ENCODE data around the gene TBC1D9. TPM values are rescaled to one million over a fixed set of nuclear protein-coding genes. Genes with fewer than 3 reads are reported as not detected.
"Not testable (repeated sequence)": the region's sequence is repeated elsewhere in the genome, so short reads cannot be mapped to it uniquely, and the experiment has no call there.

TBC1D9 gene
- total and polyA plus RNA-seq, 10 of the 15 experiments (the other 5 are each of a cell fraction or from before 2014, with no cell fraction given) = 0.87 to 14.9 (median 7.1) TPM

DNA sequence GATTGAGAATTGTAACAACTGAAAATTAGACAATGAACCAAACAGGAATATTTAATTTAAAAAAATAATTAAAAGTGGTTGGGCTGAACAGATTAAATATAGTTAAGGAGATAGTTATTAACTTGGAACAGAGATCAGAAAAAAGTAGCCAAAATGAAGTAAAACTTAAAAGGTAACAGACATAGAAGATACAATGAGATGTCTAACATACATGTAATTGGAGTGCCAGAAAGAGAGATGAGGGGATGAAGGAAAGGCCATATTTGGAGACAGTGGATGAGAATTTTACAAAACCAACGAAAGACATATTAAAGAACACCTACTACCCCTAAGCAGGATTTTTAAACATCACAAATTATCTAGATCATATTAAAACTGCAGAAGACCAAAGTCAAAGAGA lies 8.0 kb downstream of the TBC1D9 start:
- CTCF ChIA-PET = no interaction called here
- Histone ChIP-seq H3K4me2 (ENCODE audit: control insufficient read depth, insufficient read depth) (no peak overlapping the region), H3K4me3 (no peak overlapping the region), H2AFZ (ENCODE audit: control insufficient read depth, low read depth, low read length) (no peak overlapping the region), H3K79me2 (ENCODE audit: control insufficient read depth, insufficient read depth, low read length) (peaks cover 11% of the 10 kb centered on the region), H3K9me3 (replicated peaks; ENCODE audit: control insufficient read depth, insufficient read depth, low read length) (no peaks in the 10 kb centered on the region; the same call in 1 of the 3 replicates), H3K4me1 (ENCODE audit: control insufficient read depth, insufficient read depth, low read length) (peaks cover 14% of the 10 kb centered on the region), H3K36me3 (ENCODE audit: control insufficient read depth in 2 of 2, insufficient read depth in 2 of 2, low read length in 1 of 2) (no peaks in the 10 kb centered on the region), H4K20me1 (ENCODE audit: control insufficient read depth, insufficient read depth) (no peaks in the 10 kb centered on the region), H3K27ac (ENCODE audit: control insufficient read depth, insufficient read depth) (no peak overlapping the region), H3K27me3 (replicated peaks in 1 of 2; ENCODE audit: control insufficient read depth in 2 of 2, insufficient read depth in 2 of 2, low read length in 1 of 2) (no peaks in the 10 kb centered on the region), H3K9ac (ENCODE audit: control insufficient read depth, insufficient read depth, low read length) (no peak overlapping the region)
- TF ChIP-seq, protein P1, sequence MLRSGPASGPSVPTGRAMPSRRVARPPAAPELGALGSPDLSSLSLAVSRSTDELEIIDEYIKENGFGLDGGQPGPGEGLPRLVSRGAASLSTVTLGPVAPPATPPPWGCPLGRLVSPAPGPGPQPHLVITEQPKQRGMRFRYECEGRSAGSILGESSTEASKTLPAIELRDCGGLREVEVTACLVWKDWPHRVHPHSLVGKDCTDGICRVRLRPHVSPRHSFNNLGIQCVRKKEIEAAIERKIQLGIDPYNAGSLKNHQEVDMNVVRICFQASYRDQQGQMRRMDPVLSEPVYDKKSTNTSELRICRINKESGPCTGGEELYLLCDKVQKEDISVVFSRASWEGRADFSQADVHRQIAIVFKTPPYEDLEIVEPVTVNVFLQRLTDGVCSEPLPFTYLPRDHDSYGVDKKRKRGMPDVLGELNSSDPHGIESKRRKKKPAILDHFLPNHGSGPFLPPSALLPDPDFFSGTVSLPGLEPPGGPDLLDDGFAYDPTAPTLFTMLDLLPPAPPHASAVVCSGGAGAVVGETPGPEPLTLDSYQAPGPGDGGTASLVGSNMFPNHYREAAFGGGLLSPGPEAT (IDR thresholded peaks at IDR 0.05; ENCODE audit: low read depth) = no peak
- TF ChIP-seq, protein P2, sequence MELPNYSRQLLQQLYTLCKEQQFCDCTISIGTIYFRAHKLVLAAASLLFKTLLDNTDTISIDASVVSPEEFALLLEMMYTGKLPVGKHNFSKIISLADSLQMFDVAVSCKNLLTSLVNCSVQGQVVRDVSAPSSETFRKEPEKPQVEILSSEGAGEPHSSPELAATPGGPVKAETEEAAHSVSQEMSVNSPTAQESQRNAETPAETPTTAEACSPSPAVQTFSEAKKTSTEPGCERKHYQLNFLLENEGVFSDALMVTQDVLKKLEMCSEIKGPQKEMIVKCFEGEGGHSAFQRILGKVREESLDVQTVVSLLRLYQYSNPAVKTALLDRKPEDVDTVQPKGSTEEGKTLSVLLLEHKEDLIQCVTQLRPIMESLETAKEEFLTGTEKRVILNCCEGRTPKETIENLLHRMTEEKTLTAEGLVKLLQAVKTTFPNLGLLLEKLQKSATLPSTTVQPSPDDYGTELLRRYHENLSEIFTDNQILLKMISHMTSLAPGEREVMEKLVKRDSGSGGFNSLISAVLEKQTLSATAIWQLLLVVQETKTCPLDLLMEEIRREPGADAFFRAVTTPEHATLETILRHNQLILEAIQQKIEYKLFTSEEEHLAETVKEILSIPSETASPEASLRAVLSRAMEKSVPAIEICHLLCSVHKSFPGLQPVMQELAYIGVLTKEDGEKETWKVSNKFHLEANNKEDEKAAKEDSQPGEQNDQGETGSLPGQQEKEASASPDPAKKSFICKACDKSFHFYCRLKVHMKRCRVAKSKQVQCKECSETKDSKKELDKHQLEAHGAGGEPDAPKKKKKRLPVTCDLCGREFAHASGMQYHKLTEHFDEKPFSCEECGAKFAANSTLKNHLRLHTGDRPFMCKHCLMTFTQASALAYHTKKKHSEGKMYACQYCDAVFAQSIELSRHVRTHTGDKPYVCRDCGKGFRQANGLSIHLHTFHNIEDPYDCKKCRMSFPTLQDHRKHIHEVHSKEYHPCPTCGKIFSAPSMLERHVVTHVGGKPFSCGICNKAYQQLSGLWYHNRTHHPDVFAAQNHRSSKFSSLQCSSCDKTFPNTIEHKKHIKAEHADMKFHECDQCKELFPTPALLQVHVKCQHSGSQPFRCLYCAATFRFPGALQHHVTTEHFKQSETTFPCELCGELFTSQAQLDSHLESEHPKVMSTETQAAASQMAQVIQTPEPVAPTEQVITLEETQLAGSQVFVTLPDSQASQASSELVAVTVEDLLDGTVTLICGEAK (IDR thresholded peaks at IDR 0.05; ENCODE audit: borderline replicate concordance) = no peak
- TF ChIP-seq NR2F1 (conservative IDR thresholded peaks at IDR 0.05) (no peak), CHD1 (IDR thresholded peaks at IDR 0.05; ENCODE audit: low read depth, low read length) (no peak), ZNF622 (IDR thresholded peaks at IDR 0.05) (no peak), SUPT20H (IDR thresholded peaks at IDR 0.05; ENCODE audit: borderline replicate concordance, control insufficient read depth, low read depth, low read length) (no peak), ZNF24 (IDR thresholded peaks at IDR 0.05) (no peak), POU2F2 (IDR thresholded peaks at IDR 0.05; ENCODE audit: borderline replicate concordance, low read depth, low read length) (no peak)
- SMC1A ChIA-PET (ENCODE audit: uncharacterized antibody, unreplicated experiment) = no interaction called here
- intact Hi-C loops (cut with micrococcal nuclease; ENCODE audit: unreplicated experiment) = no loop called here
- no peak for FAIRE-seq
- in situ Hi-C loops (cut with MboI) = loop anchor here (5.0 kb wide), 1 partner anchor 79 kb away; no protein-coding TSS in a partner anchor
- BruUV-seq (replicated peaks) = no TSS peak
- POLR2A ChIA-PET = no interaction called here
- DNase-seq (ENCODE audit: low read depth, low spot score) = no peak
- WGBS (ENCODE audit: insufficient coverage, insufficient replicate concordance, low lambda C conversion rate, missing lambda C conversion rate) = 36% methylated on average over 1 of the region's 1 CpG
- RAD21 ChIA-PET (ENCODE audit: unreplicated experiment) = no interaction called here
- ATAC-seq = no peak

DNA sequence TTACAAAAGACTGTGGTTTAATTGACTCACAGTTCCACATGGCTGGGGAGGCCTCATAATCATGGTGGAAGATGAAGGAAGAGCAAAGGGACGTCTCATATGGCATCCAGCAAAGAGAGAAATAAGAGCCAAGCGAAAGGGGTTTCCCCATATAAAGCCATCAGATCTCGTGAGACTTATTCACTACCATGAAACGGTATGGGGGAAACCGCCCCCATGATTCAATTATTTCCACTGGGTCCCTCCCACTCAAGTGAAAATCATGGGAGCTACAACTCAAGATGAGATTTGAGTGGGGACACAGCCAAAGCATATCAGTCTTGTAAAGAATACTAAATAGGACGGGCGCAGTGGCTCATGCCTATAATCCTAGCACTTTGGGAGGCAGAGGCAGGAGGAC lies 9.6 kb downstream of the TBC1D9 start:
- H3K4me1 ChIP-seq (ENCODE audit: control insufficient read depth, insufficient read depth, low read length) = peaks cover 25% of the 10 kb centered on the region
- SMC1A ChIA-PET (ENCODE audit: uncharacterized antibody, unreplicated experiment); H3K36me3 ChIP-seq (ENCODE audit: control insufficient read depth in 2 of 2, insufficient read depth in 2 of 2, low read length in 1 of 2); BruUV-seq (replicated peaks); ATAC-seq; DNase-seq (ENCODE audit: low read depth, low spot score); H3K27me3 ChIP-seq (replicated peaks in 1 of 2; ENCODE audit: control insufficient read depth in 2 of 2, insufficient read depth in 2 of 2, low read length in 1 of 2); H3K9ac ChIP-seq (ENCODE audit: control insufficient read depth, insufficient read depth, low read length); H3K4me2 ChIP-seq (ENCODE audit: control insufficient read depth, insufficient read depth); H2AFZ ChIP-seq (ENCODE audit: control insufficient read depth, low read depth, low read length); H3K27ac ChIP-seq (ENCODE audit: control insufficient read depth, insufficient read depth); FAIRE-seq; H4K20me1 ChIP-seq (ENCODE audit: control insufficient read depth, insufficient read depth); CTCF ChIA-PET; intact Hi-C loops (cut with micrococcal nuclease; ENCODE audit: unreplicated experiment); RAD21 ChIA-PET (ENCODE audit: unreplicated experiment); H3K79me2 ChIP-seq (ENCODE audit: control insufficient read depth, insufficient read depth, low read length); H3K9me3 ChIP-seq (replicated peaks; ENCODE audit: control insufficient read depth, insufficient read depth, low read length); H3K4me3 ChIP-seq: not testable (repeated sequence)
- in situ Hi-C loops (cut with MboI) = loop anchor here (5.0 kb wide), 1 partner anchor 81 kb away; no protein-coding TSS in a partner anchor
- POLR2A ChIA-PET = interaction anchor here (0.7 kb wide), 1 partner anchor 1008 kb away, joined by 3 read pairs; no protein-coding TSS in a partner anchor
- 43% methylated on average over 7 of the region's 7 CpGs for whole genome bisulfite sequencing (ENCODE audit: insufficient coverage, insufficient replicate concordance, low lambda C conversion rate, missing lambda C conversion rate)
